PC-3 (cell line): Measurements from ENCODE around the gene DGCR2. TPM values are rescaled to one million over a fixed set of nuclear protein-coding genes. Genes with fewer than 3 reads are reported as not detected.
"Not testable (repeated sequence)": the region's sequence is repeated elsewhere in the genome, so short reads cannot be mapped to it uniquely, and the experiment has no call there.

Experiments used
- ATAC-seq: fragments of 200-7000 bp; cut with Tn5 transposase; 2 replicates; pipeline ENCODE4 v1.9.1; 2020; ENCODE audit warnings: mild to moderate bottlenecking, moderate library complexity
- BruUV-seq: library from RNA; stranded (reverse); fragments of 400-500 nt; replicated peaks from 2 replicates; lab custom pipeline; 2021; lab: Mats Ljungman, UMichigan
- CTCF ChIA-PET: fragments of 300-600 bp; sonication (Branson Sonifier 250); formaldehyde crosslinking; loops from one replicate; lab custom pipeline; 2022; ENCODE audit warnings: antibody characterized with exemption; lab: Charles Lee
- POLR2A ChIA-PET: fragments of 300-600 bp; sonication (Branson Sonifier 250); formaldehyde crosslinking; loops from one replicate; lab custom pipeline; 2022; ENCODE audit warnings: antibody characterized with exemption; ENCODE audit not compliant: unreplicated experiment; lab: Charles Lee
- DNase-seq: peaks from one replicate; pipeline ENCODE4 v3.0.0-alpha.2; 2015
- H2AFZ ChIP-seq: fragments of 300-600 bp; sonication (generic); 2 replicates; pipeline ENCODE4 v1.6.0; 2016; ENCODE audit warnings: antibody characterized with exemption, low read length
- H3F3A ChIP-seq: fragments of 300-600 bp; sonication (generic); one replicate; pipeline ENCODE4 v1.6.0; 2017; ENCODE audit warnings: antibody characterized with exemption, low read length, control low read depth, mild to moderate bottlenecking; ENCODE audit not compliant: unreplicated experiment
- H3K27ac ChIP-seq: fragments of 300-600 bp; sonication (generic); 2 replicates; pipeline ENCODE4 v1.5.1; 2016; ENCODE audit warnings: mild to moderate bottlenecking, low read length
- H3K27me3 ChIP-seq: fragments of 300-600 bp; sonication (generic); 2 replicates; pipeline ENCODE4 v1.6.1; 2016; ENCODE audit warnings: low read length, mixed read lengths
- H3K36me3 ChIP-seq: fragments of 300-600 bp; sonication (generic); 2 replicates; pipeline ENCODE4 v1.6.1; 2016; ENCODE audit warnings: low read depth, mixed run types, low read length, mixed read lengths
- H3K4me1 ChIP-seq: fragments of 300-600 bp; sonication (generic); 2 replicates; pipeline ENCODE4 v1.5.1; 2016; ENCODE audit warnings: low read length; ENCODE audit not compliant: insufficient read depth
- H3K4me2 ChIP-seq: fragments of 300-600 bp; sonication (generic); 2 replicates; pipeline ENCODE4 v1.6.0; 2016; ENCODE audit warnings: low read length
- H3K4me3 ChIP-seq: fragments of 300-600 bp; sonication (generic); 2 replicates; pipeline ENCODE4 v1.5.1; 2016; ENCODE audit warnings: mild to moderate bottlenecking, low read length, mixed read lengths
- H3K79me2 ChIP-seq: fragments of 300-600 bp; sonication (generic); 2 replicates; pipeline ENCODE4 v1.6.1; 2017; ENCODE audit warnings: low read length, mixed read lengths
- H3K9ac ChIP-seq: fragments of 300-600 bp; sonication (generic); 2 replicates; pipeline ENCODE4 v1.6.0; 2016; ENCODE audit warnings: mild to moderate bottlenecking, low read length
- H3K9me2 ChIP-seq: fragments of 300-600 bp; sonication (generic); replicated peaks from 2 replicates; pipeline ENCODE4 v1.6.1; 2016; ENCODE audit warnings: mixed run types, low read length, mixed read lengths
- H3K9me3 ChIP-seq: fragments of 300-600 bp; sonication (generic); 2 replicates; pipeline ENCODE4 v1.6.1; 2016; ENCODE audit warnings: low read length, mixed read lengths
- H4K20me1 ChIP-seq: fragments of 300-600 bp; sonication (generic); 2 replicates; pipeline ENCODE4 v1.6.1; 2016; ENCODE audit warnings: low read length, mixed read lengths
- EZH2 ChIP-seq: fragments of 300-600 bp; sonication (generic); IDR thresholded peaks from one replicate; pipeline ENCODE4 v1.6.1; 2017; ENCODE audit warnings: antibody characterized with exemption, mild to moderate bottlenecking, low read length; ENCODE audit not compliant: unreplicated experiment
- EZH2phosphoT487 ChIP-seq: fragments of 300-600 bp; sonication (generic); IDR thresholded peaks from 2 replicates; pipeline ENCODE4 v1.6.1; 2018; ENCODE audit warnings: mild to moderate bottlenecking, antibody characterized with exemption, low read length, borderline replicate concordance
- intact Hi-C: fragments of 100-400 bp; cut with micrococcal nuclease; formaldehyde crosslinking; loops from 2 replicates; pipeline ENCODE4 v1.9.0; 2023
- total RNA-seq: library from RNA; depleted of rRNA; stranded (reverse); fragments of >200 nt; gene quantifications from 2 replicates; pipeline ENCODE4 v1.2.3, GENCODE V29; 2014
- TF ChIP-seq, protein P1 (sequence below): fragments of 300-600 bp; sonication (generic); conservative IDR thresholded peaks from 2 replicates; pipeline ENCODE4 v1.5.1; 2017; ENCODE audit warnings: antibody characterized with exemption, low read depth, mild to moderate bottlenecking, low read length

The DGCR2 gene
- total RNA-seq, 1 experiment from 2014 or later: 36.1 TPM

DNA sequence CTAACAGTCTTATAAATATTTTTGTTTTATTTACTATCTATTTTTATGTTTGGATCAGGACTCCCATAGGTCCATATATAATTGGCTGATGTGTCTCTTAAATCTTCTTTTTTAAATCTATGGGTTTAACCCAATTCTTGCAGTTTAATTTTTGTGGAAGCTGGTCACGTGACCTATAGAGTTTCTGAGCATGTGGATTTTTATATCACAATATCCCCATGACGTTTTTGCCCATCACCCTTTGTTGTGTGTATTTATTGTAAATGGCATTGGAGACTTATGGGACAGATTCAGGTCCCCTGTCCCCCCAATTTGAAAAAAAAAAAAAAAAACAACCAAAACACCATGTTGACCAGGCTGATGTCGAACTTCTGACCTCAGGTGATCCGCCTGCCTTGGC, 107.3 kb downstream of the DGCR2 start:
- ChIA-PET CTCF (no interaction called here), POLR2A (no interaction called here)
- no peaks in the 10 kb centered on the region for H3K79me2 ChIP-seq
- no peaks in the 10 kb centered on the region for H3K9me2 ChIP-seq
- no peaks in the 10 kb centered on the region for H3K9me3 ChIP-seq
- ATAC-seq (no peak), DNase-seq (no peak)
- H4K20me1 ChIP-seq: no peaks in the 10 kb centered on the region
- no peak overlapping the region for H2AFZ ChIP-seq
- no peak overlapping the region for H3K4me2 ChIP-seq
- H3K4me1 ChIP-seq: peaks cover 9% of the 10 kb centered on the region; the same call in 1 of the 2 replicates
- no peak overlapping the region for H3K4me3 ChIP-seq
- H3K36me3 ChIP-seq: no peaks in the 10 kb centered on the region
- H3F3A ChIP-seq: no peaks in the 10 kb centered on the region
- H3K27ac ChIP-seq: no peak overlapping the region
- intact Hi-C loops: no loop called here
- H3K27me3 ChIP-seq: no peaks in the 10 kb centered on the region; the same call in 1 of the 2 replicates
- no peak for TF ChIP-seq EZH2phosphoT487
- TF ChIP-seq EZH2: no peak
- TF ChIP-seq, protein P1, sequence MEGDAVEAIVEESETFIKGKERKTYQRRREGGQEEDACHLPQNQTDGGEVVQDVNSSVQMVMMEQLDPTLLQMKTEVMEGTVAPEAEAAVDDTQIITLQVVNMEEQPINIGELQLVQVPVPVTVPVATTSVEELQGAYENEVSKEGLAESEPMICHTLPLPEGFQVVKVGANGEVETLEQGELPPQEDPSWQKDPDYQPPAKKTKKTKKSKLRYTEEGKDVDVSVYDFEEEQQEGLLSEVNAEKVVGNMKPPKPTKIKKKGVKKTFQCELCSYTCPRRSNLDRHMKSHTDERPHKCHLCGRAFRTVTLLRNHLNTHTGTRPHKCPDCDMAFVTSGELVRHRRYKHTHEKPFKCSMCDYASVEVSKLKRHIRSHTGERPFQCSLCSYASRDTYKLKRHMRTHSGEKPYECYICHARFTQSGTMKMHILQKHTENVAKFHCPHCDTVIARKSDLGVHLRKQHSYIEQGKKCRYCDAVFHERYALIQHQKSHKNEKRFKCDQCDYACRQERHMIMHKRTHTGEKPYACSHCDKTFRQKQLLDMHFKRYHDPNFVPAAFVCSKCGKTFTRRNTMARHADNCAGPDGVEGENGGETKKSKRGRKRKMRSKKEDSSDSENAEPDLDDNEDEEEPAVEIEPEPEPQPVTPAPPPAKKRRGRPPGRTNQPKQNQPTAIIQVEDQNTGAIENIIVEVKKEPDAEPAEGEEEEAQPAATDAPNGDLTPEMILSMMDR: no peak
- no peak overlapping the region for H3K9ac ChIP-seq
- BruUV-seq: no TSS peak

DNA sequence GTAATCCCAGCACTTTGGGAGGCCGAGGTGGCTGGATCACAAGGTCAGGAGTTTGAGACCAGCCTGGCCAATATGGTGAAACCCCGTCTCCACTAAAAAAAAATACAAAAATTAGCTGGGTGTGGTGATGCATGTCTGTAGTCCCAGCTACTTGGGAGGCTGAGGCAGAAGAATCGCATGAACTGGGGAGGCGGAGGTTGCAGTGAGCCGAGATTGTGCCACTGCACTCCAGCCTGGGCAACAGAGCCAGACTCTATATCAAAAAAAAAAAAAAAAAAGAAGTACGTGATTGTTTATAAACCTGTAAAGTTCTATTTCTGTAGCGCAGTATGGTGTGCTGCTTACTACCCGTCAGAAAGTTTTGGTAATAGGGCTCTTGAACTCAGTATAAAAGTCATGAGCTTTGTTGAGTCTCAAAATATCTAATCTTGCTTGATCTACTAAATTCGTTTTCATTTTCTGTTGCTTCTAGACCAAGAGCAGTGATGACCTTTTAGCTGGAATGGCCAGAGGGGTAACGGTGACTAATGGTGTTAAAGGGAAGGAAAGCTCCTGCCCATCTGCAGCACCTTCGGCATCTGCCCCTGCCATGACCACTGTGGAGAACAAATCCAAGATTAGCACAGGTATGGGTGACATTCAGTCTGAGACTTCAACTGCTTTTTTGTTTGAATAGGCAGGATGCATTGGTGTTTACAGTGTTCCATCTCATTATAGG, 108.2 kb downstream of the DGCR2 start:
- intact Hi-C loops, H3K27ac ChIP-seq, H3K4me3 ChIP-seq, H3K9ac ChIP-seq, BruUV-seq, H3K27me3 ChIP-seq, H3K4me1 ChIP-seq, CTCF ChIA-PET, H4K20me1 ChIP-seq, H3K9me2 ChIP-seq, H3K36me3 ChIP-seq, H3K79me2 ChIP-seq, H3K9me3 ChIP-seq, ATAC-seq, H3K4me2 ChIP-seq, DNase-seq, H2AFZ ChIP-seq, POLR2A ChIA-PET, H3F3A ChIP-seq: not testable (repeated sequence)

DNA sequence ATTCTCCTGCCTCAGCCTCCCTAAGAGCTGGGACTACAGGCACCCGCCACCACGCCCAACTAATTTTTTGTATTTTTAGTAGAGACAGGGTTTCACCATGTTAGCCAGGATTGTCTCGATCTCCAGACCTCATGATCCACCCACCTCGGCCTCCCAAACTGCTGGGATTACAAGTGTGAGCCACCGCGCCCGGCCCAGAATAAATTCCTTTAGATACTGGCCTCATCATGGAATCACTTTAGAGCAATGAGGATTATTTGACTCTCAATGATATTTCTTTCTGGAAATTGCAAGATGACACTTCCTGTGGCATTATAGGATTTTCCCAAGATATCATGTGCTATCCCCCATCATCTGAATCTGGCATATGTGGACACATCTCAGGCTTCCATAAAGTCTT, 108.8 kb downstream of the DGCR2 start:
- CTCF ChIA-PET: not testable (repeated sequence)

More for the DNA sequence above, 108.8 kb downstream of the DGCR2 start:
- H3K27ac ChIP-seq, intact Hi-C loops, H3K36me3 ChIP-seq, H3K9me3 ChIP-seq, H3K9ac ChIP-seq, ATAC-seq, H3K9me2 ChIP-seq, DNase-seq, H3K4me1 ChIP-seq, POLR2A ChIA-PET, BruUV-seq, H3K27me3 ChIP-seq, H3K4me2 ChIP-seq, H3K4me3 ChIP-seq, H3K79me2 ChIP-seq, H3F3A ChIP-seq, H4K20me1 ChIP-seq, H2AFZ ChIP-seq: not testable (repeated sequence)
